Sigmoid colon (tissue), 4 donors: ENCODE measurements around the gene PLPP4.

Experiments used
- CTCF ChIP-seq, 4 experiments: fragments of 450-650 bp in 3 of 4; fragments of 200-600 bp in 1 of 4; IDR thresholded peaks; one replicate each; pipeline ENCODE4 v1.5.1; 2016 to 2019; ENCODE audit warnings: antibody characterized with exemption in 4 of 4, mild to moderate bottlenecking in 3 of 4, moderate library complexity in 2 of 4
- EP300 ChIP-seq, 4 donors: sonication (generic); formaldehyde crosslinking; IDR thresholded peaks; one replicate each; pipeline ENCODE4 v1.6.1; 2017; ENCODE audit warnings: antibody characterized with exemption in 4 of 4
- POLR2A ChIP-seq, 2 donors: fragments of 450-650 bp; IDR thresholded peaks; one replicate each; pipeline ENCODE4 v1.6.1; 2016; ENCODE audit warnings: antibody characterized with exemption in 2 of 2, mild to moderate bottlenecking in 2 of 2, moderate library complexity in 2 of 2
- POLR2AphosphoS5 ChIP-seq, 4 donors: sonication (generic); formaldehyde crosslinking; IDR thresholded peaks; one replicate each; pipeline ENCODE4 v1.6.1; 2017; ENCODE audit warnings: antibody characterized with exemption in 4 of 4

GRCh38 chr10:120514035-120514620, 57.1 kb downstream of the PLPP4 start:
- TF ChIP-seq POLR2A (IDR thresholded peaks at IDR 0.05) (no peak), CTCF (IDR thresholded peaks at IDR 0.05) (no peak), POLR2AphosphoS5 (IDR thresholded peaks at IDR 0.05) (no peak), EP300 (IDR thresholded peaks at IDR 0.05) (no peak)
